Transverse colon (tissue), 4 donors: ENCODE data around the gene SYT1. TPM values are rescaled to one million over a fixed set of nuclear protein-coding genes. Genes with fewer than 3 reads are reported as not detected.

Experiments
- DNase-seq: peaks from one replicate; pipeline ENCODE4 v3.0.0-alpha.2; 2019
- H3K27ac ChIP-seq, 4 donors: fragments of 200-600 bp; sonication (generic); 2 replicates each; pipeline ENCODE4 v1.5.1; 2016 to 2018; ENCODE audit warnings: inconsistent platforms in 4 of 4
- H3K27me3 ChIP-seq: fragments of 200-600 bp; sonication (generic); 2 replicates; pipeline ENCODE4 v1.5.1; 2017; ENCODE audit warnings: inconsistent platforms
- H3K36me3 ChIP-seq, 4 donors: fragments of 200-600 bp; sonication (generic); 2 replicates each; pipeline ENCODE4 v1.5.1; 2017 to 2019; ENCODE audit warnings: inconsistent platforms in 4 of 4
- H3K4me1 ChIP-seq, 4 donors: fragments of 200-600 bp; sonication (generic); 2 replicates each; pipeline ENCODE4 v1.5.1; 2017 to 2020; ENCODE audit warnings: inconsistent platforms in 4 of 4
- H3K4me3 ChIP-seq, 4 donors: fragments of 200-600 bp; sonication (generic); 1 replicate in 1 of 4; 2 replicates in 3 of 4; pipeline versions ENCODE4 v1.5.1 to v1.6.1; 2017 to 2019; ENCODE audit warnings: inconsistent platforms in 4 of 4
- H3K9me3 ChIP-seq, 2 donors: fragments of 200-600 bp; sonication (generic); 2 replicates each; pipeline ENCODE4 v1.5.1; 2017 to 2019; ENCODE audit warnings: inconsistent platforms in 2 of 2
- CTCF ChIP-seq, 5 experiments: fragments of 200-600 bp in 3 of 5; fragments of 450-650 bp in 2 of 5; sonication (generic) in 3 of 5; IDR thresholded peaks; 1 replicate in 2 of 5; 2 replicates in 3 of 5; pipeline ENCODE4 v1.5.1; 2016 to 2017; ENCODE audit warnings: antibody characterized with exemption in 5 of 5, inconsistent platforms in 3 of 5, mild to moderate bottlenecking in 2 of 5, moderate library complexity in 1 of 5
- EP300 ChIP-seq: sonication (generic); formaldehyde crosslinking; IDR thresholded peaks from one replicate; pipeline ENCODE4 v1.6.1; 2017; ENCODE audit warnings: antibody characterized with exemption, low read depth
- POLR2A ChIP-seq: fragments of 450-650 bp; IDR thresholded peaks from one replicate; pipeline ENCODE4 v1.6.1; 2016; ENCODE audit warnings: antibody characterized with exemption, mild to moderate bottlenecking, moderate library complexity
- POLR2AphosphoS5 ChIP-seq, 3 donors: sonication (generic); formaldehyde crosslinking; IDR thresholded peaks; one replicate each; pipeline ENCODE4 v1.6.1; 2016; ENCODE audit warnings: antibody characterized with exemption in 3 of 3
- WGBS, 2 donors: methylation state at CpG; one replicate each; pipeline ENCODE4 v1.1.5; 2018; ENCODE audit warnings: low coverage in 1 of 2; 5-methylcytosine and 5-hydroxymethylcytosine counted together
- in situ Hi-C, 4 donors: fragments of 200-750 bp; cut with MboI; loops; one replicate each; pipeline versions ENCODE4 v1.15.0 to v1.15.1; 2017; ENCODE audit warnings: low sequenced_read_pairs in 3 of 4, low pct_ligation_motif_present in 1 of 4, low pct_unique_long_range_greater_than_20kb in 1 of 4
- intact Hi-C: fragments of 100-400 bp; cut with DNase I; formaldehyde crosslinking; loops from one replicate; pipeline ENCODE4 v1.15.1; 2023; ENCODE audit warnings: low total_unique reads
- total RNA-seq, 4 donors: library from RNA; depleted of rRNA; stranded (reverse); fragments of >200 nt; gene quantifications; one replicate each; pipeline ENCODE4 v1.1.0, GENCODE V29; 2016

Gene SYT1
- total RNA-seq, 4 donors from 2014 or later = 0.60 to 4.9 (median 2.1) TPM

- no peak overlapping the region for H3K27ac ChIP-seq
- TF ChIP-seq EP300 = no peak
- no peak for TF ChIP-seq POLR2AphosphoS5 (IDR thresholded peaks at IDR 0.05)
- TF ChIP-seq POLR2A = no peak
- TF ChIP-seq CTCF (IDR thresholded peaks at IDR 0.05) = no peak
- in situ Hi-C loops (no loop called here), intact Hi-C loops (no loop called here)
- WGBS, 2 donors = 60 to 93% methylated on average over 1 to 2 of the region's 2 CpGs
- no peaks in the 10 kb centered on the region for H3K36me3 ChIP-seq
- no peak overlapping the region for H3K4me3 ChIP-seq
- no peaks in the 10 kb centered on the region for H3K9me3 ChIP-seq
- DNase-seq = no peak
- H3K27me3 ChIP-seq = no peaks in the 10 kb centered on the region
- H3K4me1 ChIP-seq = no peaks in the 10 kb centered on the region
Measured at GRCh38 chr12:79366374-79366773, 501.8 kb downstream of the SYT1 start.

GRCh38 chr12:79367032-79367589 lies 502.5 kb downstream of the SYT1 start:
- intact Hi-C loops (no loop called here), in situ Hi-C loops (no loop called here)
- Histone ChIP-seq H3K36me3 (no peaks in the 10 kb centered on the region), H3K4me1 (no peaks in the 10 kb centered on the region), H3K9me3 (no peaks in the 10 kb centered on the region), H3K27me3 (no peaks in the 10 kb centered on the region), H3K27ac (no peak overlapping the region), H3K4me3 (no peak overlapping the region)
- TF ChIP-seq EP300 (no peak), POLR2A (no peak), POLR2AphosphoS5 (IDR thresholded peaks at IDR 0.05) (no peak), CTCF (IDR thresholded peaks at IDR 0.05) (no peak)
- no peak for DNase-seq
- WGBS, 2 donors = 80 to 83% methylated on average over 3 of the region's 3 CpGs

- TF ChIP-seq POLR2A = no peak
- no peak for TF ChIP-seq POLR2AphosphoS5 (IDR thresholded peaks at IDR 0.05)
- no peak for TF ChIP-seq CTCF (IDR thresholded peaks at IDR 0.05)
- TF ChIP-seq EP300 = no peak
- in situ Hi-C loops (no loop called here), intact Hi-C loops (no loop called here)
Measured at GRCh38 chr12:79370021-79370420, 505.4 kb downstream of the SYT1 start.

GRCh38 chr12:79371226-79371625 lies 506.7 kb downstream of the SYT1 start:
- Histone ChIP-seq H3K9me3 (no peaks in the 10 kb centered on the region), H3K27ac (no peak overlapping the region), H3K4me3 (no peak overlapping the region), H3K4me1 (no peaks in the 10 kb centered on the region), H3K27me3 (no peaks in the 10 kb centered on the region), H3K36me3 (no peaks in the 10 kb centered on the region)
- no peak for DNase-seq
- intact Hi-C loops (no loop called here), in situ Hi-C loops (no loop called here)
- TF ChIP-seq EP300 = no peak
- no peak for TF ChIP-seq POLR2A
- TF ChIP-seq POLR2AphosphoS5 (IDR thresholded peaks at IDR 0.05) = no peak
- TF ChIP-seq CTCF (IDR thresholded peaks at IDR 0.05) = no peak
- 82% methylated on average over 2 of the region's 2 CpGs for WGBS, 2 donors

More at GRCh38 chr12:79370021-79370420, 505.4 kb downstream of the SYT1 start:
- H3K36me3 ChIP-seq = no peaks in the 10 kb centered on the region
- no peaks in the 10 kb centered on the region for H3K27me3 ChIP-seq
- H3K9me3 ChIP-seq = no peaks in the 10 kb centered on the region
- no peak overlapping the region for H3K4me3 ChIP-seq
- no peak overlapping the region for H3K27ac ChIP-seq
- no peak for DNase-seq
- no peaks in the 10 kb centered on the region for H3K4me1 ChIP-seq
- WGBS, 2 donors = 82 to 83% methylated on average over 2 of the region's 2 CpGs
